ENCODE data around the gene RNU6-9. TPM values are rescaled to one million over a fixed set of nuclear protein-coding genes. Genes with fewer than 3 reads are reported as not detected.

The RNU6-9 gene
- total and polyA plus RNA-seq, 2 of the 13 experiments (the other 11 are each of a cell fraction or from before 2014, with no cell fraction given) = under 0.01 TPM; not detected in 1

- TF ChIP-seq HNF4G (IDR thresholded peaks at IDR 0.05; ENCODE audit: borderline replicate concordance, low read depth, low read length) (0 out of 2 replicates have a peak, but pooled peaks have one; percentile 32), HNF4G (CRISPR knock-in tag; IDR thresholded peaks at IDR 0.05; ENCODE audit: borderline replicate concordance, low read depth) (no peak), ARID4A (CRISPR knock-in tag; IDR thresholded peaks at IDR 0.05; ENCODE audit: borderline replicate concordance) (peak; percentile 56; the same call in 1 of the 2 replicates), ZNF761 (CRISPR knock-in tag; conservative IDR thresholded peaks at IDR 0.05) (no peak), ZNF556 (CRISPR knock-in tag; IDR thresholded peaks at IDR 0.05; ENCODE audit: borderline replicate concordance) (no peak), NONO (IDR thresholded peaks at IDR 0.05) (no peak), NONO (CRISPR knock-in tag; conservative IDR thresholded peaks at IDR 0.05) (0 out of 2 replicates have a peak, but pooled peaks have one; percentile 38), PHF5A (CRISPR knock-in tag; IDR thresholded peaks at IDR 0.05; ENCODE audit: low read depth, unreplicated experiment) (peak; percentile 78), ZBTB7B (CRISPR knock-in tag; IDR thresholded peaks at IDR 0.05) (peak; percentile 75; the same call in 1 of the 2 replicates), TFE3 (CRISPR knock-in tag; IDR thresholded peaks at IDR 0.05) (peak; percentile 51; the same call in 1 of the 2 replicates)
- TF ChIP-seq, protein P1, sequence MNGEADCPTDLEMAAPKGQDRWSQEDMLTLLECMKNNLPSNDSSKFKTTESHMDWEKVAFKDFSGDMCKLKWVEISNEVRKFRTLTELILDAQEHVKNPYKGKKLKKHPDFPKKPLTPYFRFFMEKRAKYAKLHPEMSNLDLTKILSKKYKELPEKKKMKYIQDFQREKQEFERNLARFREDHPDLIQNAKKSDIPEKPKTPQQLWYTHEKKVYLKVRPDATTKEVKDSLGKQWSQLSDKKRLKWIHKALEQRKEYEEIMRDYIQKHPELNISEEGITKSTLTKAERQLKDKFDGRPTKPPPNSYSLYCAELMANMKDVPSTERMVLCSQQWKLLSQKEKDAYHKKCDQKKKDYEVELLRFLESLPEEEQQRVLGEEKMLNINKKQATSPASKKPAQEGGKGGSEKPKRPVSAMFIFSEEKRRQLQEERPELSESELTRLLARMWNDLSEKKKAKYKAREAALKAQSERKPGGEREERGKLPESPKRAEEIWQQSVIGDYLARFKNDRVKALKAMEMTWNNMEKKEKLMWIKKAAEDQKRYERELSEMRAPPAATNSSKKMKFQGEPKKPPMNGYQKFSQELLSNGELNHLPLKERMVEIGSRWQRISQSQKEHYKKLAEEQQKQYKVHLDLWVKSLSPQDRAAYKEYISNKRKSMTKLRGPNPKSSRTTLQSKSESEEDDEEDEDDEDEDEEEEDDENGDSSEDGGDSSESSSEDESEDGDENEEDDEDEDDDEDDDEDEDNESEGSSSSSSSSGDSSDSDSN (CRISPR knock-in tag; IDR thresholded peaks at IDR 0.05) = peak; percentile 62
- TF ChIP-seq, protein P2, sequence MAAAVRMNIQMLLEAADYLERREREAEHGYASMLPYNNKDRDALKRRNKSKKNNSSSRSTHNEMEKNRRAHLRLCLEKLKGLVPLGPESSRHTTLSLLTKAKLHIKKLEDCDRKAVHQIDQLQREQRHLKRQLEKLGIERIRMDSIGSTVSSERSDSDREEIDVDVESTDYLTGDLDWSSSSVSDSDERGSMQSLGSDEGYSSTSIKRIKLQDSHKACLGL (CRISPR knock-in tag; IDR thresholded peaks at IDR 0.05) = no peak
- TF ChIP-seq, protein P3, sequence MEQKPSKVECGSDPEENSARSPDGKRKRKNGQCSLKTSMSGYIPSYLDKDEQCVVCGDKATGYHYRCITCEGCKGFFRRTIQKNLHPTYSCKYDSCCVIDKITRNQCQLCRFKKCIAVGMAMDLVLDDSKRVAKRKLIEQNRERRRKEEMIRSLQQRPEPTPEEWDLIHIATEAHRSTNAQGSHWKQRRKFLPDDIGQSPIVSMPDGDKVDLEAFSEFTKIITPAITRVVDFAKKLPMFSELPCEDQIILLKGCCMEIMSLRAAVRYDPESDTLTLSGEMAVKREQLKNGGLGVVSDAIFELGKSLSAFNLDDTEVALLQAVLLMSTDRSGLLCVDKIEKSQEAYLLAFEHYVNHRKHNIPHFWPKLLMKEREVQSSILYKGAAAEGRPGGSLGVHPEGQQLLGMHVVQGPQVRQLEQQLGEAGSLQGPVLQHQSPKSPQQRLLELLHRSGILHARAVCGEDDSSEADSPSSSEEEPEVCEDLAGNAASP (CRISPR knock-in tag; IDR thresholded peaks at IDR 0.05; ENCODE audit: borderline replicate concordance) = peak; percentile 22; the same call in 1 of the 2 replicates
These were observed 33.5 kb downstream of the RNU6-9 start (continued) for GRCh38 chr19:926589-927350.

All from HepG2 (cell line).